Measurements from ENCODE around the gene P2RX3. TPM values are rescaled to one million over a fixed set of nuclear protein-coding genes. Genes with fewer than 3 reads are reported as not detected.
A peak's percentile ranks its signal among the peaks of the same experiment; 100 is the strongest.

The P2RX3 gene
- total RNA-seq, 1 experiment from 2014 or later = not detected

GRCh38 chr11:57418131-57418530, 80.0 kb downstream of the P2RX3 start:
- Histone ChIP-seq H2AFZ (no peak overlapping the region), H3K9me2 (ENCODE audit: insufficient read depth) (no peaks in the 10 kb centered on the region), H3K27me3 (ENCODE audit: insufficient read depth, low read depth) (no peaks in the 10 kb centered on the region), H3K79me2 (ENCODE audit: low read depth) (peaks cover 19% of the 10 kb centered on the region; the same call in 1 of the 2 replicates), H3F3A (ENCODE audit: insufficient read depth, low read depth) (peaks cover 19% of the 10 kb centered on the region; the same call in 1 of the 2 replicates), H3K4me3 (no peak overlapping the region), H3K9me3 (ENCODE audit: insufficient read depth, low read depth) (no peaks in the 10 kb centered on the region), H3K4me2 (no peak overlapping the region), H4K20me1 (ENCODE audit: insufficient read depth) (no peaks in the 10 kb centered on the region), H3K4me1 (replicated peaks; ENCODE audit: insufficient read depth) (no peaks in the 10 kb centered on the region), H3K36me3 (ENCODE audit: low read depth) (peaks cover 60% of the 10 kb centered on the region), H3K27ac (no peak overlapping the region)
- ChIA-PET POLR2A (ENCODE audit: unreplicated experiment) (no interaction called here), CTCF (no interaction called here)
- BruUV-seq (replicated peaks) = no TSS peak
- peak in 1 of 2 experiments; percentile 34 for DNase-seq
- TF ChIP-seq EZH2 (IDR thresholded peaks at IDR 0.05; ENCODE audit: low read depth) (no peak), CTCF (conservative IDR thresholded peaks at IDR 0.05) (no peak)
- intact Hi-C loops (cut with micrococcal nuclease; ENCODE audit: unreplicated experiment) = no loop called here

GRCh38 chr11:57419146-57419545, 81.0 kb downstream of the P2RX3 start:
- Histone ChIP-seq H3K9me3 (ENCODE audit: insufficient read depth, low read depth) (no peaks in the 10 kb centered on the region), H3F3A (ENCODE audit: insufficient read depth, low read depth) (peaks cover 27% of the 10 kb centered on the region; the same call in 1 of the 2 replicates), H3K79me2 (ENCODE audit: low read depth) (peaks cover 29% of the 10 kb centered on the region), H3K4me2 (no peak overlapping the region), H3K9me2 (ENCODE audit: insufficient read depth) (no peaks in the 10 kb centered on the region), H3K27ac (no peak overlapping the region), H3K27me3 (ENCODE audit: insufficient read depth, low read depth) (no peaks in the 10 kb centered on the region), H4K20me1 (ENCODE audit: insufficient read depth) (no peaks in the 10 kb centered on the region), H3K4me1 (replicated peaks; ENCODE audit: insufficient read depth) (peaks cover 2% of the 10 kb centered on the region), H2AFZ (no peak overlapping the region), H3K36me3 (ENCODE audit: low read depth) (peaks cover 65% of the 10 kb centered on the region), H3K4me3 (no peak overlapping the region)
- DNase-seq = peak in 1 of 2 experiments; percentile 4
- no TSS peak for BruUV-seq (replicated peaks)
- ChIA-PET POLR2A (ENCODE audit: unreplicated experiment) (no interaction called here), CTCF (no interaction called here)
- intact Hi-C loops (cut with micrococcal nuclease; ENCODE audit: unreplicated experiment) = no loop called here
- TF ChIP-seq EZH2 (IDR thresholded peaks at IDR 0.05; ENCODE audit: low read depth) (no peak), CTCF (conservative IDR thresholded peaks at IDR 0.05) (no peak)

- Histone ChIP-seq H3K36me3 (ENCODE audit: low read depth) (peaks cover 59% of the 10 kb centered on the region), H3K27ac (no peak overlapping the region), H2AFZ (no peak overlapping the region), H3K9me2 (ENCODE audit: insufficient read depth) (no peaks in the 10 kb centered on the region), H3F3A (ENCODE audit: insufficient read depth, low read depth) (peaks cover 38% of the 10 kb centered on the region; the same call in 1 of the 2 replicates), H3K9me3 (ENCODE audit: insufficient read depth, low read depth) (no peaks in the 10 kb centered on the region), H3K4me1 (replicated peaks; ENCODE audit: insufficient read depth) (peaks cover 21% of the 10 kb centered on the region), H3K79me2 (ENCODE audit: low read depth) (peaks cover 48% of the 10 kb centered on the region), H4K20me1 (ENCODE audit: insufficient read depth) (no peaks in the 10 kb centered on the region), H3K4me2 (no peak overlapping the region), H3K4me3 (no peak overlapping the region), H3K27me3 (ENCODE audit: insufficient read depth, low read depth) (no peaks in the 10 kb centered on the region)
- ChIA-PET POLR2A (ENCODE audit: unreplicated experiment) (no interaction called here), CTCF (no interaction called here)
- intact Hi-C loops (cut with micrococcal nuclease; ENCODE audit: unreplicated experiment) = no loop called here
- no peak for DNase-seq
- BruUV-seq (replicated peaks) = no TSS peak
- TF ChIP-seq EZH2 (IDR thresholded peaks at IDR 0.05; ENCODE audit: low read depth) = no peak
- no peak for TF ChIP-seq CTCF (conservative IDR thresholded peaks at IDR 0.05)
Observed at GRCh38 chr11:57421066-57421465, 82.9 kb downstream of the P2RX3 start.

Data from PC-9 (cell line).